ENCODE data around the gene KANSL3.

KANSL3 gene

DNA sequence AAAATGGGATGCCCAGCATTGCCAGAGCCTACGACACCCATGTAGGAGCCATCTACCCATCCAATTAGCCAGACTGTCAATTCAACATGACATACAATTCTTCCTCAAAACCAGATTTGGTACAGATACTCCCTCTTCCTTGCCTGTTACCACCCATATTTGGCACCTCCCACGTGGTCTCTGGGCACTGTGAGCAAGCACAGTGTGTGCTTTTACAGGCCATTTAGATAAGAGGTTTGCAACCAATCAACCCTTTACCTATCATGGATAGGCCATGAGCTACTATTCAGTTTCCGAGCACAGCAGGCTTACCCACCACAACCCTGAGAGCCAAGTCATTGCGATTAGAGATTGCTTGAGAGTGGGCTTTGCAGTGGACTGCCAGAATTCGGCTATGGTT, 60.6 kb downstream of the KANSL3 start:
- no peak for TF ChIP-seq POLR2AphosphoS5 (IDR thresholded peaks at IDR 0.05; ENCODE audit: low read depth, low read length)
- TF ChIP-seq FOXP2 (optimal IDR thresholded peaks at IDR 0.05; ENCODE audit: borderline replicate concordance, extremely low read depth, extremely low read length, insufficient read depth): no peak
- no peak for TF ChIP-seq REST (IDR thresholded peaks at IDR 0.05; ENCODE audit: insufficient read depth in 1 of 2, low read depth in 2 of 2, low read length in 2 of 2)
- TF ChIP-seq SIN3A (IDR thresholded peaks at IDR 0.05; ENCODE audit: borderline replicate concordance, insufficient read depth, low read length): no peak
- TF ChIP-seq TAF1 (IDR thresholded peaks at IDR 0.05; ENCODE audit: borderline replicate concordance, insufficient read depth, low read length): no peak

GRCh38 chr2:96575785-96576456, 62.2 kb downstream of the KANSL3 start:
- TF ChIP-seq POLR2AphosphoS5 (IDR thresholded peaks at IDR 0.05; ENCODE audit: low read depth, low read length) (no peak), REST (IDR thresholded peaks at IDR 0.05; ENCODE audit: insufficient read depth in 1 of 2, low read depth in 2 of 2, low read length in 2 of 2) (no peak), FOXP2 (optimal IDR thresholded peaks at IDR 0.05; ENCODE audit: borderline replicate concordance, extremely low read depth, extremely low read length, insufficient read depth) (no peak), TAF1 (IDR thresholded peaks at IDR 0.05; ENCODE audit: borderline replicate concordance, insufficient read depth, low read length) (no peak), SIN3A (IDR thresholded peaks at IDR 0.05; ENCODE audit: borderline replicate concordance, insufficient read depth, low read length) (no peak)

GRCh38 chr2:96574364-96574763, 63.7 kb downstream of the KANSL3 start:
- TF ChIP-seq TAF1 (IDR thresholded peaks at IDR 0.05; ENCODE audit: borderline replicate concordance, insufficient read depth, low read length) (no peak), FOXP2 (optimal IDR thresholded peaks at IDR 0.05; ENCODE audit: borderline replicate concordance, extremely low read depth, extremely low read length, insufficient read depth) (no peak), POLR2AphosphoS5 (IDR thresholded peaks at IDR 0.05; ENCODE audit: low read depth, low read length) (no peak), SIN3A (IDR thresholded peaks at IDR 0.05; ENCODE audit: borderline replicate concordance, insufficient read depth, low read length) (no peak), REST (IDR thresholded peaks at IDR 0.05; ENCODE audit: insufficient read depth in 1 of 2, low read depth in 2 of 2, low read length in 2 of 2) (no peak)

GRCh38 chr2:96568094-96568493, 70.0 kb downstream of the KANSL3 start:
- TF ChIP-seq POLR2AphosphoS5 (IDR thresholded peaks at IDR 0.05; ENCODE audit: low read depth, low read length) (no peak), SIN3A (IDR thresholded peaks at IDR 0.05; ENCODE audit: borderline replicate concordance, insufficient read depth, low read length) (no peak), REST (IDR thresholded peaks at IDR 0.05; ENCODE audit: insufficient read depth in 1 of 2, low read depth in 2 of 2, low read length in 2 of 2) (no peak), TAF1 (IDR thresholded peaks at IDR 0.05; ENCODE audit: borderline replicate concordance, insufficient read depth, low read length) (no peak), FOXP2 (optimal IDR thresholded peaks at IDR 0.05; ENCODE audit: borderline replicate concordance, extremely low read depth, extremely low read length, insufficient read depth) (no peak)

Measured in PFSK-1 (cell line).